Progenitor cell of endocrine pancreas (in vitro differentiated cells): ENCODE data around the gene PCCA. TPM values are rescaled to one million over a fixed set of nuclear protein-coding genes. Genes with fewer than 3 reads are reported as not detected.

Experiments
- DNase-seq: peaks from one replicate; pipeline ENCODE4 v3.0.0; 2021; ENCODE audit warnings: low spot score; ENCODE audit not compliant: unreplicated experiment
- H3K27ac Mint-ChIP-seq: 2 replicates; pipeline ENCODE4 v1.8.0; 2021; ENCODE audit warnings: mild to moderate bottlenecking, moderate library complexity, mixed read lengths
- H3K27me3 Mint-ChIP-seq: 2 replicates; pipeline ENCODE4 v1.8.0; 2021; ENCODE audit warnings: mixed read lengths
- H3K36me3 Mint-ChIP-seq: 2 replicates; pipeline ENCODE4 v1.8.0; 2022; ENCODE audit warnings: mixed read lengths; ENCODE audit not compliant: insufficient read depth
- H3K4me1 Mint-ChIP-seq: 2 replicates; pipeline ENCODE4 v1.8.0; 2021; ENCODE audit warnings: low read depth, mixed read lengths
- H3K4me3 Mint-ChIP-seq: 2 replicates; pipeline ENCODE4 v1.8.0; 2021; ENCODE audit warnings: low read depth, mild to moderate bottlenecking, moderate library complexity, mixed read lengths
- H3K9me3 Mint-ChIP-seq: 2 replicates; pipeline ENCODE4 v1.8.0; 2021; ENCODE audit warnings: low read depth, mixed read lengths
- total RNA-seq: library from RNA; stranded (reverse); gene quantifications from 2 replicates; pipeline ENCODE4 v1.2.1, GENCODE V29; 2021
- TF ChIP-seq, protein P1 (sequence below): fragments of 200-600 bp; sonication (generic); IDR thresholded peaks from one replicate; pipeline ENCODE4 v1.5.0; 2021; ENCODE audit warnings: antibody characterized with exemption, mild to moderate bottlenecking; ENCODE audit not compliant: unreplicated experiment

PCCA gene
- total RNA-seq, 1 donor from 2014 or later: 48.1 TPM

DNA sequence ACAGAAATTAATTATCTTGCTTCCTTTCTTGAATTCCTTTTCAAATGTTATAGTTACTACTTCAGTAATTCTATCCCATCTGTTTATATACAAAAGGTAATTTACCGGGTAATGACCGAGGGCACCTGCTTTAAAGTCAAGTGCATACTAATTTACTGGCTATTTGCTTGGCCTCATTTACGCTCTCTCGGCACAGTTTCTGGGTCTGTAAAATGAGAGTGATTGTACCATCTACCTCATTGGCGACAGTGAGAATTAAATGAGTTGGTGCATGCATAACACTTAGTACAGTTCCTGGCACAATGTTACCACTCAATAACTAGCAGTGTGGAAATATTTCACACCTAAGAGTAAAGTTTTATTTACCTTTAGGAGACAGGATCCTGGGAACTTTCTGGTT is 388.1 kb downstream of the PCCA start:
- no peak overlapping the region for H3K4me3 Mint-ChIP-seq

DNA sequence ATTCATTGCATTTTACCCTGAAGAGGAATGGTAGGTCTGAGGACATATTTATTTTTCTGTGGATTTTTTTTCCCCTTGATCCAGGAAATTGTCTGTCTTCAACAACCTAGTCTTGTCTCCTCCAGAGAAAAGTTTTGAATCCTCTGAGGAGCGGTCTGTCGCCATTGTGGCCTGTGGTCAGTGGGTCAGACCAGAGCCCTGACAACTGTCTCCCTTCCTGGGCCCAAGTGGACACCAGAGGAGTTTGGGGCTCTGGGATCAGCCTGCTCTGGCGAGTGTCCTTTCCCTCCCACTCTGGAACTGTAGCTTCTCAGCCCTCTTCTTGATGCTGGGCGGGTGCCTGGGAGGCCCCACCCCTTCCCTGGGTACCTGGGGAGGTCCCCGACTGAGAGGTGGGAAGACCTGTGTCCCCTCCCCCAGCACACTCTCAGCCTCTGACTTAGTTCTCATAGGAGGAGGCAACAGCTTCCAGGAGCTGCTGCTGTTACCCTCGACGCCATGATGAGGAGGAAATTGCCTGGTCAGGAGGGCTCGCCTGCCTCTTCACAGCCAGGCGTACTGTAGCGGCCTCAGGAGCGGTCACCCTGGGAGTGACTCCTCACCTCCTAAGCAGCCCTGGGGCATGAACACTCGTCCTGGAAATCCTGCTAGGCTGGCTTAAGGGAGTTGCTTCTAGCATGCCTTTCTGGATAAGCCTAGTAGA is 389.4 kb downstream of the PCCA start:
- no peak for DNase-seq
- Mint-ChIP-seq H3K9me3 (no peaks in the 10 kb centered on the region), H3K36me3 (no peaks in the 10 kb centered on the region), H3K4me1 (peaks cover 5% of the 10 kb centered on the region), H3K27ac (no peak overlapping the region), H3K27me3 (no peaks in the 10 kb centered on the region), H3K4me3 (no peak overlapping the region)
- TF ChIP-seq, protein P1, sequence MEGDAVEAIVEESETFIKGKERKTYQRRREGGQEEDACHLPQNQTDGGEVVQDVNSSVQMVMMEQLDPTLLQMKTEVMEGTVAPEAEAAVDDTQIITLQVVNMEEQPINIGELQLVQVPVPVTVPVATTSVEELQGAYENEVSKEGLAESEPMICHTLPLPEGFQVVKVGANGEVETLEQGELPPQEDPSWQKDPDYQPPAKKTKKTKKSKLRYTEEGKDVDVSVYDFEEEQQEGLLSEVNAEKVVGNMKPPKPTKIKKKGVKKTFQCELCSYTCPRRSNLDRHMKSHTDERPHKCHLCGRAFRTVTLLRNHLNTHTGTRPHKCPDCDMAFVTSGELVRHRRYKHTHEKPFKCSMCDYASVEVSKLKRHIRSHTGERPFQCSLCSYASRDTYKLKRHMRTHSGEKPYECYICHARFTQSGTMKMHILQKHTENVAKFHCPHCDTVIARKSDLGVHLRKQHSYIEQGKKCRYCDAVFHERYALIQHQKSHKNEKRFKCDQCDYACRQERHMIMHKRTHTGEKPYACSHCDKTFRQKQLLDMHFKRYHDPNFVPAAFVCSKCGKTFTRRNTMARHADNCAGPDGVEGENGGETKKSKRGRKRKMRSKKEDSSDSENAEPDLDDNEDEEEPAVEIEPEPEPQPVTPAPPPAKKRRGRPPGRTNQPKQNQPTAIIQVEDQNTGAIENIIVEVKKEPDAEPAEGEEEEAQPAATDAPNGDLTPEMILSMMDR: no peak

More for the DNA sequence above, 388.1 kb downstream of the PCCA start:
- Mint-ChIP-seq H3K27ac (no peak overlapping the region), H3K9me3 (no peaks in the 10 kb centered on the region), H3K36me3 (no peaks in the 10 kb centered on the region), H3K4me1 (peaks cover 14% of the 10 kb centered on the region), H3K27me3 (no peaks in the 10 kb centered on the region)
- TF ChIP-seq, protein P1: no peak
- DNase-seq: no peak

DNA sequence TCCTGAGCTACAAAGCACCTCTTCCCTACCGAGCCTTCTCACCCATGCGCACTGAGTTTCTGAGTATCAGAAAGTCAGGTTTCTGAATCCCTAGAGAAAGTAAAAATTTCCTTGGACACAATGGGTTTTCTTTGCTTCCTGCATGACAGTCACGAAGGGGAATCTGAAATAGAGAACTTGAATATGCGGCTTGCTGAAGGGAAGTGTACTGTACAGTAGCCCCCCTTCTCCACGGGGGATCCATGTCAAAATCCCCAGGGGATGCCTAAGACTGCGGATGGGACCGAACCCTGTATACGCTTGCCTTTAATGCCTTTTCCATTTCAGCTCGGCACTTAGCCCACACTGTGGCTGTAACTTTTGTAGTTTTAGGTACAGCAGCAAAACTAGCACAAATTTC is 391.8 kb downstream of the PCCA start:
- H3K36me3 Mint-ChIP-seq: no peaks in the 10 kb centered on the region
- DNase-seq: no peak
- no peaks in the 10 kb centered on the region for H3K4me1 Mint-ChIP-seq
- TF ChIP-seq, protein P1: no peak
- no peaks in the 10 kb centered on the region for H3K27me3 Mint-ChIP-seq
- H3K9me3 Mint-ChIP-seq: no peaks in the 10 kb centered on the region
- H3K4me3 Mint-ChIP-seq: no peak overlapping the region
- no peak overlapping the region for H3K27ac Mint-ChIP-seq

DNA sequence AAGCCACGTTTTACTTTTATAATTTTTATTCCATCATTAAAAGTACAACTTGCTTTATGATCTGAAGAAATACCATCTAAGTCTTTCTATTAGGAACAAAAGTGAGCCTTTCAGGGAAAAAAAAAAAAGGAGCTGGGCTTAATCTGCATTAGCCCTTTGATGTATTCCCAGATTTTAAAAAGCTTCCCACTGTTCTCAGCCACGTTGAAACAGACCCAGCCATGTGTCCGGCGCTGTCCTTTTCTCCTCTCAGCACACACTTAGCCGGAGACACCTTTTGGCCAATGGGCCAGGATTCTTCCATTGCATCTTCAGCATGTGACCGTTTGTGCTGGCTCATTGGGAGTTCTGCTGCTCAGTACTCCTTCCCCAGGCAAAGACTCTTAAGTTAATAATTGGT is 394.2 kb downstream of the PCCA start:
- Mint-ChIP-seq H3K4me3 (no peak overlapping the region), H3K4me1 (no peaks in the 10 kb centered on the region), H3K27me3 (no peaks in the 10 kb centered on the region), H3K36me3 (no peaks in the 10 kb centered on the region), H3K27ac (no peak overlapping the region), H3K9me3 (no peaks in the 10 kb centered on the region)
- no peak for DNase-seq
- TF ChIP-seq, protein P1: no peak

DNA sequence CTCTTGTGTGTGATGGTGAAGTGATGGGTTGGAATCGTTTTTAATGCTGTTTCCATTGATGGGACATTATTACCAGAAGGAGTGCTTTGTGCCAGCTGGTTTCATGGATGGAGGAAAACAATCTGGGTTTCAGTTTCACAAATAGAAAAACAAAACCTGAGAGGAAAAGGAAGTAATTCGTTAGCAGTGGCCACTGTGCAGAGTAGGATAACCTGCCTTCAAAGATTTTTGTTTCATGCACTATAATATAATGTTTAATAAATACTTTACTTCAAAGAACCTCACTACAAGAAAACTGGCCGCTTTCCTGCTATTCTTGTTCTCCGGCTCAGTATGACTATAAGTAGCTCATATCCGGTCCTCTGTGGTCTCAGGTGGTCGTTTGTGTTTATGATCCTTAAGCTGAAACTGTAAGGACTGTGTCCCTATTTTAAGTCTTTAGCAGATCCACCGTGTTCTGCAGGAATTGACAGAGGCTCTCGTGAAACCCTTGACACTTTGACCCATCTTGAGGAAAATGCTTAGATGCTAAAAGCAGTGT is 395.0 kb downstream of the PCCA start:
- H3K27me3 Mint-ChIP-seq: no peaks in the 10 kb centered on the region
- TF ChIP-seq, protein P1: no peak
- no peaks in the 10 kb centered on the region for H3K36me3 Mint-ChIP-seq
- no peaks in the 10 kb centered on the region for H3K4me1 Mint-ChIP-seq
- no peaks in the 10 kb centered on the region for H3K9me3 Mint-ChIP-seq
- H3K4me3 Mint-ChIP-seq: no peak overlapping the region
- DNase-seq: no peak
- H3K27ac Mint-ChIP-seq: no peak overlapping the region
